ENCODE measurements around the gene DUOX2. TPM values are rescaled to one million over a fixed set of nuclear protein-coding genes. Genes with fewer than 3 reads are reported as not detected.
A peak's percentile ranks its signal among the peaks of the same experiment; 100 is the strongest.

DUOX2 gene
- total RNA-seq, 4 donors from 2014 or later: 5.0 to 50.7 (median 22.6) TPM

GRCh38 chr15:45121706-45122417 is 7.9 kb upstream of the DUOX2 start:
- intact Hi-C loops (cut with DNase I): no loop called here
- Histone ChIP-seq H3K9me3 (no peaks in the 10 kb centered on the region), H3K36me3 (peaks cover 0 to 52% (median 7%) of the 10 kb centered on the region in 3 donors), H3K27ac (peak overlapping the region in 2 of 4 donors; percentile 51 to 59), H3K27me3 (peaks cover 0 to 76% (median 5%) of the 10 kb centered on the region in 4 donors), H3K4me1 (peaks cover 0 to 53% (median 9%) of the 10 kb centered on the region in 3 donors), H3K4me3 (no peak overlapping the region)
- no peak for DNase-seq
- WGBS, 2 donors: 41 to 45% methylated on average over 7 to 9 of the region's 9 CpGs
- no peak for TF ChIP-seq POLR2A (IDR thresholded peaks at IDR 0.05)
- TF ChIP-seq CTCF (IDR thresholded peaks at IDR 0.05): no peak

GRCh38 chr15:45121020-45121419 is 7.0 kb upstream of the DUOX2 start:
- no peak for DNase-seq
- no peaks in the 10 kb centered on the region for H3K9me3 ChIP-seq
- H3K4me3 ChIP-seq: no peak overlapping the region
- 78 to 82% methylated on average over 1 of the region's 3 CpGs for WGBS, 2 donors
- intact Hi-C loops (cut with DNase I): no loop called here
- TF ChIP-seq CTCF (IDR thresholded peaks at IDR 0.05) (no peak), POLR2A (IDR thresholded peaks at IDR 0.05) (no peak)
- peaks cover 0 to 62% (median 16%) of the 10 kb centered on the region in 3 donors for H3K4me1 ChIP-seq
- H3K27ac ChIP-seq: no peak overlapping the region
- peaks cover 5 to 85% (median 10%) of the 10 kb centered on the region in 4 donors for H3K27me3 ChIP-seq
- peaks cover 0 to 52% (median 7%) of the 10 kb centered on the region in 3 donors for H3K36me3 ChIP-seq

GRCh38 chr15:45120081-45120972 is 6.4 kb upstream of the DUOX2 start:
- 96 to 100% methylated on average over 5 to 8 of the region's 10 CpGs for WGBS, 2 donors
- no peak overlapping the region for H3K4me3 ChIP-seq
- peaks cover 0 to 52% (median 7%) of the 10 kb centered on the region in 3 donors for H3K36me3 ChIP-seq
- peaks cover 5 to 89% (median 12%) of the 10 kb centered on the region in 4 donors for H3K27me3 ChIP-seq
- peaks cover 0 to 64% (median 16%) of the 10 kb centered on the region in 3 donors for H3K4me1 ChIP-seq
- no peaks in the 10 kb centered on the region for H3K9me3 ChIP-seq
- no peak for TF ChIP-seq CTCF (IDR thresholded peaks at IDR 0.05)
- no peak for TF ChIP-seq POLR2A (IDR thresholded peaks at IDR 0.05)
- intact Hi-C loops (cut with DNase I): no loop called here
- no peak for DNase-seq
- H3K27ac ChIP-seq: no peak overlapping the region

- peaks cover 0 to 52% (median 7%) of the 10 kb centered on the region in 3 donors for H3K36me3 ChIP-seq
- H3K4me3 ChIP-seq: no peak overlapping the region
- intact Hi-C loops (cut with DNase I): loop anchor here (5.0 kb wide), 1 partner anchor 147 kb away; no protein-coding TSS in a partner anchor
- DNase-seq: no peak
- TF ChIP-seq POLR2A (IDR thresholded peaks at IDR 0.05) (no peak), CTCF (IDR thresholded peaks at IDR 0.05) (no peak)
- peaks cover 5 to 95% (median 14%) of the 10 kb centered on the region in 4 donors for H3K27me3 ChIP-seq
- 100% methylated on average over 1 to 2 of the region's 5 CpGs for WGBS, 2 donors
- no peak overlapping the region for H3K27ac ChIP-seq
- peaks cover 0 to 67% (median 24%) of the 10 kb centered on the region in 3 donors for H3K4me1 ChIP-seq
- H3K9me3 ChIP-seq: no peaks in the 10 kb centered on the region
Measured at GRCh38 chr15:45118996-45119395, 5.0 kb upstream of the DUOX2 start.

All from esophagus squamous epithelium (tissue), 5 donors.